OCI-LY1 (cell line): ENCODE data around the gene OR14A16.

Source experiments
- H2AFZ ChIP-seq: fragments of 200-600 bp; sonication (generic), shearing (Covaris generic); 2 replicates; pipeline ENCODE4 v1.6.0; 2014; ENCODE audit warnings: antibody characterized with exemption, mild to moderate bottlenecking, low read length
- H3F3A ChIP-seq: fragments of 200-600 bp; sonication (generic), shearing (Covaris generic); 2 replicates; pipeline ENCODE4 v1.6.0; 2014; ENCODE audit warnings: mild to moderate bottlenecking, antibody characterized with exemption, low read length, moderate library complexity; ENCODE audit not compliant: insufficient read depth
- H3K27ac ChIP-seq: fragments of 200-600 bp; sonication (generic); 2 replicates; pipeline ENCODE4 v1.5.1; 2014; ENCODE audit warnings: low read length, mixed run types, mild to moderate bottlenecking, low read depth; ENCODE audit not compliant: poor library complexity, severe bottlenecking
- H3K27me3 ChIP-seq: fragments of 200-600 bp; sonication (generic); 2 replicates; pipeline ENCODE4 v1.6.0; 2014; ENCODE audit warnings: antibody characterized with exemption, mild to moderate bottlenecking, low read length, moderate library complexity; ENCODE audit not compliant: insufficient read depth
- H3K36me3 ChIP-seq: fragments of 200-600 bp; sonication (generic); 2 replicates; pipeline ENCODE4 v1.6.1; 2014; ENCODE audit warnings: mild to moderate bottlenecking, antibody characterized with exemption, low read length, moderate library complexity, mixed read lengths; ENCODE audit not compliant: insufficient read depth
- H3K4me1 ChIP-seq: fragments of 200-600 bp; sonication (generic); 2 replicates; pipeline ENCODE4 v1.5.1; 2014; ENCODE audit warnings: mild to moderate bottlenecking, low read length, moderate library complexity; ENCODE audit not compliant: insufficient read depth, severe bottlenecking
- H3K4me2 ChIP-seq: fragments of 200-600 bp; sonication (generic), shearing (Covaris generic); 2 replicates; pipeline ENCODE4 v1.6.1; 2014; ENCODE audit warnings: low read length
- H3K4me3 ChIP-seq: fragments of 200-600 bp; sonication (generic); 2 replicates; pipeline ENCODE4 v1.5.1; 2014; ENCODE audit warnings: low read length, low read depth, mild to moderate bottlenecking, mixed read lengths; ENCODE audit not compliant: poor library complexity, severe bottlenecking
- H3K79me2 ChIP-seq: fragments of 200-600 bp; shearing (Covaris generic); 2 replicates; pipeline ENCODE4 v1.6.1; 2016; ENCODE audit warnings: mixed run types, low read length, mixed read lengths; ENCODE audit not compliant: insufficient read depth
- H3K9ac ChIP-seq: fragments of 200-600 bp; sonication (generic), shearing (Covaris generic); 2 replicates; pipeline ENCODE4 v1.6.1; 2014; ENCODE audit warnings: mild to moderate bottlenecking, low read length, mixed read lengths
- H3K9me2 ChIP-seq: fragments of 200-600 bp; sonication (generic), shearing (Covaris generic); 2 replicates; pipeline ENCODE4 v1.6.1; 2014; ENCODE audit warnings: low read depth, mild to moderate bottlenecking, low read length, mixed read lengths
- H3K9me3 ChIP-seq: fragments of 200-600 bp; shearing (Covaris generic); 2 replicates; pipeline ENCODE4 v1.6.1; 2014; ENCODE audit warnings: low read length, mixed read lengths
- H4K20me1 ChIP-seq: fragments of 200-600 bp; sonication (generic), shearing (Covaris generic); 2 replicates; pipeline ENCODE4 v1.6.0; 2016; ENCODE audit warnings: mild to moderate bottlenecking, low read length; ENCODE audit not compliant: insufficient read depth
- EZH2 ChIP-seq: fragments of 200-600 bp; sonication (generic), shearing (Covaris generic); IDR thresholded peaks from 2 replicates; pipeline ENCODE4 v1.8.0; 2017; ENCODE audit warnings: borderline replicate concordance, mixed run types, mild to moderate bottlenecking, antibody characterized with exemption, low read length, moderate library complexity, mixed read lengths
- TF ChIP-seq, protein P1 (sequence below): fragments of 200-600 bp; sonication (generic), shearing (Covaris generic); IDR thresholded peaks from 2 replicates; pipeline ENCODE4 v1.5.1; 2017; ENCODE audit warnings: mild to moderate bottlenecking, antibody characterized with exemption, low read length, moderate library complexity, mixed read lengths

OR14A16 gene, protein sequence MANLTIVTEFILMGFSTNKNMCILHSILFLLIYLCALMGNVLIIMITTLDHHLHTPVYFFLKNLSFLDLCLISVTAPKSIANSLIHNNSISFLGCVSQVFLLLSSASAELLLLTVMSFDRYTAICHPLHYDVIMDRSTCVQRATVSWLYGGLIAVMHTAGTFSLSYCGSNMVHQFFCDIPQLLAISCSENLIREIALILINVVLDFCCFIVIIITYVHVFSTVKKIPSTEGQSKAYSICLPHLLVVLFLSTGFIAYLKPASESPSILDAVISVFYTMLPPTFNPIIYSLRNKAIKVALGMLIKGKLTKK

GRCh38 chr1:247824023-247824422 lies at the start of gene OR14A16:
TSS of gene OR14A16 (minus strand) at chr1:247824119. CDS start at chr1:247815729, 8,390 bp downstream.
- Histone ChIP-seq H3K9me2 (no peaks in the 10 kb centered on the region), H3F3A (no peaks in the 10 kb centered on the region), H3K27ac (no peak within 1 kb of the TSS), H3K36me3 (no peaks in the 10 kb centered on the region), H3K9me3 (no peaks in the 10 kb centered on the region), H3K4me3 (no peak within 1 kb of the TSS), H3K79me2 (no peaks in the 10 kb centered on the region), H3K27me3 (no peaks in the 10 kb centered on the region), H4K20me1 (no peaks in the 10 kb centered on the region), H2AFZ (no peak within 1 kb of the TSS), H3K9ac (no peak within 1 kb of the TSS), H3K4me2 (no peak within 1 kb of the TSS), H3K4me1 (no peaks in the 10 kb centered on the region)
- TF ChIP-seq EZH2 = no peak
- TF ChIP-seq, protein P1, sequence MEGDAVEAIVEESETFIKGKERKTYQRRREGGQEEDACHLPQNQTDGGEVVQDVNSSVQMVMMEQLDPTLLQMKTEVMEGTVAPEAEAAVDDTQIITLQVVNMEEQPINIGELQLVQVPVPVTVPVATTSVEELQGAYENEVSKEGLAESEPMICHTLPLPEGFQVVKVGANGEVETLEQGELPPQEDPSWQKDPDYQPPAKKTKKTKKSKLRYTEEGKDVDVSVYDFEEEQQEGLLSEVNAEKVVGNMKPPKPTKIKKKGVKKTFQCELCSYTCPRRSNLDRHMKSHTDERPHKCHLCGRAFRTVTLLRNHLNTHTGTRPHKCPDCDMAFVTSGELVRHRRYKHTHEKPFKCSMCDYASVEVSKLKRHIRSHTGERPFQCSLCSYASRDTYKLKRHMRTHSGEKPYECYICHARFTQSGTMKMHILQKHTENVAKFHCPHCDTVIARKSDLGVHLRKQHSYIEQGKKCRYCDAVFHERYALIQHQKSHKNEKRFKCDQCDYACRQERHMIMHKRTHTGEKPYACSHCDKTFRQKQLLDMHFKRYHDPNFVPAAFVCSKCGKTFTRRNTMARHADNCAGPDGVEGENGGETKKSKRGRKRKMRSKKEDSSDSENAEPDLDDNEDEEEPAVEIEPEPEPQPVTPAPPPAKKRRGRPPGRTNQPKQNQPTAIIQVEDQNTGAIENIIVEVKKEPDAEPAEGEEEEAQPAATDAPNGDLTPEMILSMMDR = no peak

DNA sequence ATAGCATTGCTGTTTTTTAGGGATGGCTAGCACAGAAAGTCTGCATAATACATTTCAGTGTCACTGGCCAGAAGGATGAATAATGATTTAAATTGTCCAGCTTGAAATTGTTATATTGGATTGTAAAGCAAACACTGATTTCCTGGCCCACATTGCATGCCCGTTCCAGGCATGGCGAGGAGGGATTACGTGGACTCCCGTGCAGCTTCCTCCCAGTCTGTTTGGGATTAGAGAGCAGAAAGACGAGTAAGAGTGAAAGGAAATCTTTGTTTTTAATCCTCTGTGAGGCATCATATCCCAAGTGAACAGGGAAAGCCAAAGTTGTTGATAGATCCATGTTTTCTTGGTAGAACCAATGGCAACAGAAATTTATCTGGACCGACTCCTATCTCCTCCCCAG lies 41.5 kb upstream of the OR14A16 start:
- H4K20me1 ChIP-seq = no peaks in the 10 kb centered on the region
- H3K9me3 ChIP-seq = no peaks in the 10 kb centered on the region
- no peaks in the 10 kb centered on the region for H3K9me2 ChIP-seq
- no peaks in the 10 kb centered on the region for H3K79me2 ChIP-seq
- no peak overlapping the region for H3K9ac ChIP-seq
- no peaks in the 10 kb centered on the region for H3K4me1 ChIP-seq
- no peak overlapping the region for H3K4me2 ChIP-seq
- H2AFZ ChIP-seq = no peak overlapping the region
- no peaks in the 10 kb centered on the region for H3K27me3 ChIP-seq
- TF ChIP-seq, protein P1 = no peak
- TF ChIP-seq EZH2 = no peak
- no peaks in the 10 kb centered on the region for H3F3A ChIP-seq
- no peak overlapping the region for H3K27ac ChIP-seq
- H3K4me3 ChIP-seq = no peak overlapping the region
- no peaks in the 10 kb centered on the region for H3K36me3 ChIP-seq

DNA sequence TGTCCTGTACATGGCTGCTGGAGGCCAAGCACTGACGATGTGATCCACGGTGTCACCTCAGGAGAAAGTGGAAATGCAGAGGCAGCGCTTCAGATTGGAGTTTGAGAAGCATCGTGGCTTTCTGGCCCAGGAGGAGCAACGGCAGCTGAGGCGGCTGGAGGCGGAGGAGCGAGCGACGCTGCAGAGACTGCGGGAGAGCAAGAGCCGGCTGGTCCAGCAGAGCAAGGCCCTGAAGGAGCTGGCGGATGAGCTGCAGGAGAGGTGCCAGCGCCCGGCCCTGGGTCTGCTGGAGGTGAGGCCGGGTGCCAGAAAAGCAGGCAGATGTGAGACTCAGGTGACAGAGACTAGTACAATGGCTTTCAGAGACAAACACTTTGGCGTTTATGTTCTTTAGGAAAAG lies 40.7 kb upstream of the OR14A16 start:
- Histone ChIP-seq H3K4me1 (no peaks in the 10 kb centered on the region), H2AFZ (no peak overlapping the region), H3K79me2 (no peaks in the 10 kb centered on the region), H3K27ac (no peak overlapping the region), H3K9me3 (no peaks in the 10 kb centered on the region), H3K9ac (no peak overlapping the region), H3K4me2 (no peak overlapping the region), H3F3A (no peaks in the 10 kb centered on the region), H3K36me3 (no peaks in the 10 kb centered on the region), H3K9me2 (no peaks in the 10 kb centered on the region), H4K20me1 (no peaks in the 10 kb centered on the region), H3K27me3 (no peaks in the 10 kb centered on the region), H3K4me3 (no peak overlapping the region)
- no peak for TF ChIP-seq EZH2
- TF ChIP-seq, protein P1 = no peak
